Transverse colon (tissue), 4 donors: ENCODE measurements around the gene USP20.

Experiments used
- EP300 ChIP-seq: sonication (generic); formaldehyde crosslinking; IDR thresholded peaks from one replicate; pipeline ENCODE4 v1.6.1; 2017; ENCODE audit warnings: antibody characterized with exemption, low read depth
- POLR2A ChIP-seq: fragments of 450-650 bp; IDR thresholded peaks from one replicate; pipeline ENCODE4 v1.6.1; 2016; ENCODE audit warnings: antibody characterized with exemption, mild to moderate bottlenecking, moderate library complexity
- POLR2AphosphoS5 ChIP-seq, 3 donors: sonication (generic); formaldehyde crosslinking; IDR thresholded peaks; one replicate each; pipeline ENCODE4 v1.6.1; 2016; ENCODE audit warnings: antibody characterized with exemption in 3 of 3
- TF ChIP-seq, protein P1 (sequence below), 5 experiments: fragments of 200-600 bp in 3 of 5; fragments of 450-650 bp in 2 of 5; sonication (generic) in 3 of 5; IDR thresholded peaks; 1 replicate in 2 of 5; 2 replicates in 3 of 5; pipeline ENCODE4 v1.5.1; 2016 to 2017; ENCODE audit warnings: antibody characterized with exemption in 5 of 5, inconsistent platforms in 3 of 5, mild to moderate bottlenecking in 2 of 5, moderate library complexity in 1 of 5

DNA sequence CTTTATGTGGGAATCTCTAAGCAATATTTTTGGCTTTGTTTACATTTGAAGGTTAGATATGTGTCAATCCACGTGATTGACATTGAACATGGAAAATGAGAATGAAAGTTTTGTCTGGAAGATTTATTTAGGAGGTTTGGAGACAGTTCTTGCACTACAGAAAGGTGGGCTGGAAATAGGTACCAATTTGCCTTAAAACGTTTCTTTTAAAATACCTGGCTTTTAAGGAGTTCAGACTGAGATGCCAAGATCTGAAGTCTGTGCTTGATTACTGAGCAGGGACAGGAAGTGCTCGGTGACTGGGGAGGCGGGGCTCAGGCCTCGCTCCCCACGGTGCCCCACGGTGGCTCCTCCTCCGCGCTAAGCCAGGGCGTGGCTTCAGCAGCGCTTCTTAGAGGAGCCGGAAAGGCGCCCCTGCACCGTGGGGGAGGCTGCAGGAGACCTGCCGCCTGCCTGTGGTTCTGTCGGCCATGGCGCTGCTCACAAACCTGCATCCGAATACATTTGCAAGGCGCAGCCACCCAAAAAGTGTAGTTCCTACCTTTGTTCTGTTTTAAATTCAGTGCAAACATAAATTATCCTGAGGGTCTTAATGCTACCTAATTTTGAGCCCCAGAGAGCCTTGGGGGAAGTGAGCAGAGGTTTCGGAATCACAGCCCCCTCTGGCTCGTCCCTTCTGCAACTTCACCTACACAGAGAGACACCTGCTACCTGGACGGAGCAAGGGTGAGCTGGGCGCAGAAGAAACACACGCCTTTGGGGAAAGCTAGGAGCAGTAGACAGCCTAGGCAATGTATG, 49.2 kb downstream of the USP20 start:
- TF ChIP-seq POLR2A (peak; percentile 63), EP300 (no peak), POLR2AphosphoS5 (IDR thresholded peaks at IDR 0.05) (peak; percentile 58 to 82 (median 72))
- TF ChIP-seq, protein P1, sequence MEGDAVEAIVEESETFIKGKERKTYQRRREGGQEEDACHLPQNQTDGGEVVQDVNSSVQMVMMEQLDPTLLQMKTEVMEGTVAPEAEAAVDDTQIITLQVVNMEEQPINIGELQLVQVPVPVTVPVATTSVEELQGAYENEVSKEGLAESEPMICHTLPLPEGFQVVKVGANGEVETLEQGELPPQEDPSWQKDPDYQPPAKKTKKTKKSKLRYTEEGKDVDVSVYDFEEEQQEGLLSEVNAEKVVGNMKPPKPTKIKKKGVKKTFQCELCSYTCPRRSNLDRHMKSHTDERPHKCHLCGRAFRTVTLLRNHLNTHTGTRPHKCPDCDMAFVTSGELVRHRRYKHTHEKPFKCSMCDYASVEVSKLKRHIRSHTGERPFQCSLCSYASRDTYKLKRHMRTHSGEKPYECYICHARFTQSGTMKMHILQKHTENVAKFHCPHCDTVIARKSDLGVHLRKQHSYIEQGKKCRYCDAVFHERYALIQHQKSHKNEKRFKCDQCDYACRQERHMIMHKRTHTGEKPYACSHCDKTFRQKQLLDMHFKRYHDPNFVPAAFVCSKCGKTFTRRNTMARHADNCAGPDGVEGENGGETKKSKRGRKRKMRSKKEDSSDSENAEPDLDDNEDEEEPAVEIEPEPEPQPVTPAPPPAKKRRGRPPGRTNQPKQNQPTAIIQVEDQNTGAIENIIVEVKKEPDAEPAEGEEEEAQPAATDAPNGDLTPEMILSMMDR (IDR thresholded peaks at IDR 0.05) = no peak
